ENCODE measurements around the gene SUPT3H. TPM values are rescaled to one million over a fixed set of nuclear protein-coding genes. Genes with fewer than 3 reads are reported as not detected.

The SUPT3H gene
- total RNA-seq, 4 donors from 2014 or later, result 0.80 to 12.7 (median 3.0) TPM

DNA sequence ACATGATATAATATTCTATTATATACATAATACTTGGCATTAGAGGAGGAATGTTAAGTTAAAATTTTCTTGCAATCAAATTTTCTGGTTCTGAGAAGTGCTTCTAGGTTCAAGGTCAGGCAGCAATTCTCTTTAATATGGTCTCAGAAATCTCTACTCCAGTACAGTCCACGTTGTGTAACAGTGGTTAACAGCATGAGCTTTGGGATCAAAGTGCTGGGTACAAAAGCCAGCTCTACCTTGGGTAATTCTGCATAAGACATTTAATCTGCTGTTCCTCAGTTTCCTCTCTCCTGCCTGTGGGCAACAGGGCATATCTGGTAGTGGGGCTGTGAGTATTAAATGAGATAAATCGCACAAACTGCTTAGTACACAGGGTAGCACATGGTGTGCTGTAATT lies 552.5 kb downstream of the SUPT3H start:
- DNase-seq, result no peak
- no peak overlapping the region for H3K4me3 ChIP-seq
- no peak overlapping the region for H3K27ac ChIP-seq
- no peaks in the 10 kb centered on the region for H3K4me1 ChIP-seq
- in situ Hi-C loops (cut with MboI; ENCODE audit: low pct_ligation_motif_present in 1 of 4, low pct_unique_long_range_greater_than_20kb in 1 of 4, low sequenced_read_pairs in 3 of 4), result no loop called here
- 70 to 74% methylated on average over 2 of the region's 2 CpGs for WGBS, 2 donors (ENCODE audit: low coverage in 1 of 2)
- no peaks in the 10 kb centered on the region for H3K9me3 ChIP-seq
- intact Hi-C loops (cut with DNase I; ENCODE audit: low total_unique reads), result no loop called here
- TF ChIP-seq, protein P1, sequence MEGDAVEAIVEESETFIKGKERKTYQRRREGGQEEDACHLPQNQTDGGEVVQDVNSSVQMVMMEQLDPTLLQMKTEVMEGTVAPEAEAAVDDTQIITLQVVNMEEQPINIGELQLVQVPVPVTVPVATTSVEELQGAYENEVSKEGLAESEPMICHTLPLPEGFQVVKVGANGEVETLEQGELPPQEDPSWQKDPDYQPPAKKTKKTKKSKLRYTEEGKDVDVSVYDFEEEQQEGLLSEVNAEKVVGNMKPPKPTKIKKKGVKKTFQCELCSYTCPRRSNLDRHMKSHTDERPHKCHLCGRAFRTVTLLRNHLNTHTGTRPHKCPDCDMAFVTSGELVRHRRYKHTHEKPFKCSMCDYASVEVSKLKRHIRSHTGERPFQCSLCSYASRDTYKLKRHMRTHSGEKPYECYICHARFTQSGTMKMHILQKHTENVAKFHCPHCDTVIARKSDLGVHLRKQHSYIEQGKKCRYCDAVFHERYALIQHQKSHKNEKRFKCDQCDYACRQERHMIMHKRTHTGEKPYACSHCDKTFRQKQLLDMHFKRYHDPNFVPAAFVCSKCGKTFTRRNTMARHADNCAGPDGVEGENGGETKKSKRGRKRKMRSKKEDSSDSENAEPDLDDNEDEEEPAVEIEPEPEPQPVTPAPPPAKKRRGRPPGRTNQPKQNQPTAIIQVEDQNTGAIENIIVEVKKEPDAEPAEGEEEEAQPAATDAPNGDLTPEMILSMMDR (IDR thresholded peaks at IDR 0.05), result no peak
- no peak for TF ChIP-seq POLR2A (IDR thresholded peaks at IDR 0.05)
- TF ChIP-seq POLR2AphosphoS5 (IDR thresholded peaks at IDR 0.05), result no peak
- TF ChIP-seq EP300 (IDR thresholded peaks at IDR 0.05; ENCODE audit: low read depth), result no peak
- no peaks in the 10 kb centered on the region for H3K27me3 ChIP-seq
- H3K36me3 ChIP-seq, result no peaks in the 10 kb centered on the region

DNA sequence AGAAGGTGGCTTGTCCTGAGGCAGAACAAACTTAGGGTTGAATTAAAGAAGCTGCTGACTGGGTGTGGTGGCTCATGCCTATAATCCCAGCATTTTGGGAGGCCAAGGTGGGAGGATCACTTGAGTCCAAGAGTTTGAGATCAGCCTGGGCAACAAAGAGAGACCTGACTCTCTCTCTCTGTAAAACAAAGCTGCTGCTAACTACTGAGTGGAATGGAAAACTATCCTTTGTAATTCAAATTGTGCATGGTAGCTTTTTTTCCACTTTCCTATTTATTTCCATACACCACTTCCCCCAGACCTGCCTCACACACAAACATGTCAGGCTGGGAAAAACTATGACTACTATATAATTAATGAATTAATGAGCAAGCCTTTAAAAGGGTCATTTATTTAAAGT lies 553.2 kb downstream of the SUPT3H start:
- intact Hi-C loops (cut with DNase I; ENCODE audit: low total_unique reads), result no loop called here
- H3K4me3 ChIP-seq, result no peak overlapping the region
- no peak overlapping the region for H3K27ac ChIP-seq
- TF ChIP-seq POLR2A (IDR thresholded peaks at IDR 0.05) (no peak), POLR2AphosphoS5 (IDR thresholded peaks at IDR 0.05) (no peak), EP300 (IDR thresholded peaks at IDR 0.05; ENCODE audit: low read depth) (no peak)
- TF ChIP-seq, protein P1 (IDR thresholded peaks at IDR 0.05), result no peak
- H3K9me3 ChIP-seq, result no peaks in the 10 kb centered on the region
- H3K36me3 ChIP-seq, result no peaks in the 10 kb centered on the region
- DNase-seq, result no peak
- no peaks in the 10 kb centered on the region for H3K4me1 ChIP-seq
- in situ Hi-C loops (cut with MboI; ENCODE audit: low pct_ligation_motif_present in 1 of 4, low pct_unique_long_range_greater_than_20kb in 1 of 4, low sequenced_read_pairs in 3 of 4), result no loop called here
- H3K27me3 ChIP-seq, result no peaks in the 10 kb centered on the region

DNA sequence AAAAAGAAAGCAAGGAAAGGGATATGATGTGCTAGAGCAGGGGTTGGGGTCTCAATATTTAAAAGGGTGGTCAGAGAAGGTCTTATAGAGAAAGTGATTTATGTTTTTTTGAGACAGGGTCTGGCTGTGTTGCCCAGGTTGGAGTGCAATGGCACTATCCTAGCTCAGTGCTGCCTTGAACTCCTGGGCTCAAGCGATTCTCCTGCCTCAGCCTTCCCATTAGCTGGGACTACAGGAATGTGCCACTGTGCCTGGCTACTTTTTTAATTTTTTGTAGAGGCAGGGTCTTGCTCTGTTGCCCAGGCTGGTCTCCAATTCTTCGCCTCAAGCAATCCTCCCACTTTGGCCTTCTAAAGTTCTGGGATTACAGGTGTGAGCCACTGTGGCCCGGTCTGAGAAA lies 557.0 kb downstream of the SUPT3H start:
- TF ChIP-seq, protein P1 (IDR thresholded peaks at IDR 0.05), result no peak
- no peak for TF ChIP-seq POLR2AphosphoS5 (IDR thresholded peaks at IDR 0.05)
- no peak for TF ChIP-seq EP300 (IDR thresholded peaks at IDR 0.05; ENCODE audit: low read depth)
- TF ChIP-seq POLR2A (IDR thresholded peaks at IDR 0.05), result no peak
- in situ Hi-C loops (cut with MboI; ENCODE audit: low pct_ligation_motif_present in 1 of 4, low pct_unique_long_range_greater_than_20kb in 1 of 4, low sequenced_read_pairs in 3 of 4), result no loop called here

DNA sequence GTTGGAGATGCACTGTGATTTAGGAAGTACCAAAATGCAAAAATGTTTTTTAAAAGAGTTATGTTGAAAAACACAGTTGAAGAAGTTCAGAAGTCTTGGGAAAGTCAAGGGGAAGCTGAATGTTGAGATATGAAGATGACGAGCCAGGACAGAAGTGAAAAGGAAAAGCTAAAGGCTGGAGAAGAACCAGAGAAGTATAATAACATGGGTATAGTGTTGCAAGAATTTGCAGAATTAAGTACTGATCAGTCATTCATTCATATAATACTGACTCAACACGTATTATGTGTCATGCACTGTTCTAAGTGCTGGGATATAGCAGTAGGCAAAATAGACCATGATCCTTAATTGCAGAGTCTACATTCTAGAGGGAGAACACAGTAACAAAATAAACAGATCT lies 557.4 kb downstream of the SUPT3H start:
- Histone ChIP-seq H3K4me1 (no peaks in the 10 kb centered on the region), H3K27me3 (no peaks in the 10 kb centered on the region), H3K9me3 (peaks cover 0 to 3% of the 10 kb centered on the region in 2 donors), H3K36me3 (no peaks in the 10 kb centered on the region), H3K4me3 (no peak overlapping the region), H3K27ac (no peak overlapping the region)
- WGBS, 2 donors (ENCODE audit: low coverage in 1 of 2), result 85 to 87% methylated on average over 2 of the region's 2 CpGs
- no peak for DNase-seq
- no peak for TF ChIP-seq EP300 (IDR thresholded peaks at IDR 0.05; ENCODE audit: low read depth)
- no peak for TF ChIP-seq POLR2AphosphoS5 (IDR thresholded peaks at IDR 0.05)
- no peak for TF ChIP-seq POLR2A (IDR thresholded peaks at IDR 0.05)
- intact Hi-C loops (cut with DNase I; ENCODE audit: low total_unique reads), result no loop called here
- in situ Hi-C loops (cut with MboI; ENCODE audit: low pct_ligation_motif_present in 1 of 4, low pct_unique_long_range_greater_than_20kb in 1 of 4, low sequenced_read_pairs in 3 of 4), result no loop called here

More for the DNA sequence above, 557.0 kb downstream of the SUPT3H start:
- no peak overlapping the region for H3K4me3 ChIP-seq
- no peak overlapping the region for H3K27ac ChIP-seq
- no peaks in the 10 kb centered on the region for H3K4me1 ChIP-seq
- WGBS, 2 donors (ENCODE audit: low coverage in 1 of 2), result 76% methylated on average over 3 of the region's 3 CpGs; no CpG with 5 or more reads in 1 of the 2 donors
- H3K9me3 ChIP-seq, result peaks cover 0 to 3% of the 10 kb centered on the region in 2 donors
- no peaks in the 10 kb centered on the region for H3K36me3 ChIP-seq
- H3K27me3 ChIP-seq, result no peaks in the 10 kb centered on the region
- DNase-seq, result no peak
- intact Hi-C loops (cut with DNase I; ENCODE audit: low total_unique reads), result no loop called here

DNA sequence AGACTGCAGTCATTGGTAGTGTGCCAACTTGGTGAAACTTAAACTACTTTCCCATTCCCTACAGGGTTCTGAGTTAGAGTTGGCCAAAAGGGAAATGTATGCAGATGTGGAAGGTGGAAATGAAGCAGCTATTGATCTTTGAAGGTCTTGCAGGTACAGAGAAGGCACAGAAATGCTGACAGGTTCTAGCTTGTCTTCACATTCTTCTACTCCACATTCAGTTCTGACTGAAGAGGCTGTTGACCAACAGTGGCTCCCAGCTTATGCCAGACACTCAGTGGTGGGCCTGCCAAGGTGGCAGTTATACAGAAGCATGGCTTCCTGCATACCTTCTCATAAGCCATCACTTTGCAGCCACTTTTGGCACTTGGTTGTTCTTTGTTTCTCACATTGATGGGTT lies 566.3 kb downstream of the SUPT3H start:
- TF ChIP-seq POLR2AphosphoS5 (IDR thresholded peaks at IDR 0.05) (no peak), POLR2A (IDR thresholded peaks at IDR 0.05) (no peak), EP300 (IDR thresholded peaks at IDR 0.05; ENCODE audit: low read depth) (no peak)
- TF ChIP-seq, protein P1 (IDR thresholded peaks at IDR 0.05), result no peak
- in situ Hi-C loops (cut with MboI; ENCODE audit: low pct_ligation_motif_present in 1 of 4, low pct_unique_long_range_greater_than_20kb in 1 of 4, low sequenced_read_pairs in 3 of 4), result no loop called here
- intact Hi-C loops (cut with DNase I; ENCODE audit: low total_unique reads), result no loop called here

More for the DNA sequence above, 566.3 kb downstream of the SUPT3H start:
- Histone ChIP-seq H3K4me1 (no peaks in the 10 kb centered on the region), H3K27me3 (no peaks in the 10 kb centered on the region), H3K27ac (no peak overlapping the region), H3K36me3 (no peaks in the 10 kb centered on the region), H3K9me3 (no peaks in the 10 kb centered on the region), H3K4me3 (no peak overlapping the region)
- DNase-seq, result no peak

Measured in transverse colon (tissue), 4 donors.